Bone marrow (tissue), 2 donors: ENCODE results near the gene ZNF248.
"Not testable (repeated sequence)": the region's sequence is repeated elsewhere in the genome, so short reads cannot be mapped to it uniquely, and the experiment has no call there.

Source experiments
- DNase-seq, 2 donors: peaks; one replicate each; lab custom pipeline; 2025; lab: John Stamatoyannopoulos, UW

ZNF248 gene

DNA sequence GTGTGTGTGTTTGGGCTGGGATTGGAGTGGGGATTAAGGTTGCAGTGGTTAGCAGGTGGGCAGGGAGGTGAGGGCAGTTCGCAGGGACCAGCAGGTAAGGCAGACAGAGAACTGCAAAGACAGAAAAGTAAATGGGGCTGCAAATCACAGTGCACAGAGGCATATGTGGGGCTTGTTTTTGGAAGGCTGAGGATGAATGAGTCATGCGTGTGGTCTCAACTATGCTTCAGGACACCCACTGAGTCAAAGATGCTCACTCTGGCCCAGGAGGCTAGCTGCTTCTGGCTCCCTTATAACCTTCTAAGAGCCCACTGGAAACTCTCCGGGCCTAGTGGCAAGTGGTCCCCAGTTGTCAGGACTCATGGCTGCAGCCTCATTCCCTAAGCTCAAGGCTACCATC lies 118.2 kb downstream of the ZNF248 start:
- DNase-seq: no peak

- DNase-seq: not testable (repeated sequence)
Observed at GRCh38 chr10:37738241-37738640, 119.2 kb downstream of the ZNF248 start.

DNA sequence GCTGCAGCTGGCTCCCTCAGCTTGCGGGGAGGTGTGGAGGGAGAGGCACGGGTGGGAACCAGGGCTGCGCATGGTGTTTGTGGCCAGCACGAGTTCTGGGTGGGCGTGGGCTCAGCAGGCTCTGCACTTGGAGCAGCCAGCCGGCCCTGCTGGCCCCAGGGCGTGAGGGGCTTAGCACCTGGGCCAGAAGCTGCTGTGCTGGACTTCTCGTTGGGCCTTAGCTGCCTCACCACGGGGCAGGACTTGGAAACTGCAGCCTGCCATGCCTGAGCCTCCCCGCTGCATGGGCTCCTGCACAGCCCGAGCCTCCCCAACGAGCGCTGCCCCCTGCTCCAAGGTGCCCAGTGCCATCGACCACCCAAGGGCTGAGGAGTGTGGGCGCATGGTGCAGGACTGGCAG lies 120.1 kb downstream of the ZNF248 start:
- no peak for DNase-seq

- no peak for DNase-seq
Observed at GRCh38 chr10:37736120-37736519, 121.3 kb downstream of the ZNF248 start.

- no peak for DNase-seq
Observed at GRCh38 chr10:37734971-37735370, 122.4 kb downstream of the ZNF248 start.
